ENCODE results near the gene GKAP1.
A peak's percentile ranks its signal among the peaks of the same experiment; 100 is the strongest.
"Not testable (repeated sequence)": the region's sequence is repeated elsewhere in the genome, so short reads cannot be mapped to it uniquely, and the experiment has no call there.

The GKAP1 gene

DNA sequence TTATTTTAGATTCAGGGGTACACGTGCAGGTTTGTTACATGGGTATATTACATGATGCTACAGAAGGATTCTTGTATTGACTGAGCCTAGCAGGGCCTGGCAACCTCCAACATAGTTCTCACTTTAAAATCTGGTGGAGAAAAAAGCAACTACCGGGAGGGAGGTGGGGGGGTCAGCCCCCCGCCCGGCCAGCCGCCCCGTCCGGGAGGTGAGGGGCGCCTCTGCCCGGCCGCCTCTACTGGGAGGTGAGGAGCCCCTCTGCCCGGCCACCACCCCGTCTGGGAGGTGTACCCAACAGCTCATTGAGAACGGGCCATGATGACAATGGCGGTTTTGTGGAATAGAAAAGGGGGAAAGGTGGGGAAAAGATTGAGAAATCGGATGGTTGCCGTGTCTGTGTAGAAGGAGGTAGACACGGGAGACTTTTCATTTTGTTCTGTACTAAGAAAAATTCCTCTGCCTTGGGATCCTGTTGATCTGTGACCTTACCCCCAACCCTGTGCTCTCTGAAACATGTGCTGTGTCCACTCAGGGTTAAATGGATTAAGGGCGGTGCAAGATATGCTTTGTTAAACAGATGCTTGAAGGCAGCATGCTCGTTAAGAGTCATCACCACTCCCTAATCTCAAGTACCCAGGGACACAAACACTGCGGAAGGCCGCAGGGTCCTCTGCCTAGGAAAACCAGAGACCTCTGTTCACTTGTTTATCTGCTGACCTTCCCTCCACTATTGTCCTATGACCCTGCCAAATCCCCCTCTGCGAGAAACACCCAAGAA lies 88.8 kb downstream of the GKAP1 start:
- not testable (repeated sequence) for DNase-seq

DNA sequence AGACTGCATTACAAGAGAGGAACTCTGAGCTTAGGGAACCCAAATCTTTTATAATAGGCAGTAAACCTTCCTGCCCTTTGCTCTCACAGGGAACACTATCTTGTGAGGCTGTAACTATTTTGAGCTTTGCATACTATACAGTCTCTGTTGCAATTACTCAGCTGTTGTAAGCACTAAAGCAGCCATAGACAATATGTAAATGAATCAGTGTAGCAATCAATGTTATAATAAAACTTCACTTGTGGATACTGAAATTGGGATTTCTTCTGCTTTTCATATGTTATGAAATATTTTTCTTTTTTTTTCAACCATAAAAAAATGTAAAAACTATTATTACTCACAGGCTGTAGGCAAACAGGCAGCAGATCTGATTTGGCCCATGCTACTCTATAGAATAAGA lies 93.1 kb downstream of the GKAP1 start:
- no peak for DNase-seq

DNA sequence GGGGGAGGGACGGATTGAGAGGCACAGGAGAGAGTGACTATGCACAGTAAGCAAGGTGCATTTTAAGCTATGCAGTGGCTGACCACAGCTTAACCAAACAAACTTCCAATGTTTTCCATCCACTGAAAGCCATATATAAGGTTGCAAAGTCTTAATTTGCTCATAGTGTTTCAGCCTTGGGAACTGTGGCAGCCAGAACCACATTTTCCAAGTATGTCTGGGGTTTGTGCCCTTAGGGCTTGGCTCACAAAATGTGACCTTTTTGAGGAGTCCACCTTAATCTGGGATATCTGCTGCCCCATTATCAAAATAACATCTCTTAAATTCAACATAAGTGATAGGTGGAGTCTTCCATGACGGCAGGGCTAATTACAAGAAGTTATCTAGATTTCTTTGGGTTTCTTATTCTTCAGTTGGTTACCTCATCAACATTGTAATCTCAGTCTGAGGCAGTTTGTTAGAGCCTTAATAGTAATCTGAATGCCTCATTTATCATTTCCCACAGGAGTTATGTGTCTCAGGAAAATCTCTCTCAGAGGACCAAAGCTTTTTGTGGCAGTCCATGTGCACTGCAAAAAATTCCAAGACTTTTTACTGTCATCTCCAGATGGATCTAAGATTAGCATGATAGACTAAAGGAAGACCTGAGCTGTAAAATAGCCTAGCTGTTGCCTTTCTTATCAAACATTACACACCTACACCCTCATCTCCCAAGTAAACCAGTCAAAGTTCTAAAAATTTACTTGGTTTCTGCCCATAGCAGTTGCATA lies 94.7 kb downstream of the GKAP1 start:
- no peak for DNase-seq

DNA sequence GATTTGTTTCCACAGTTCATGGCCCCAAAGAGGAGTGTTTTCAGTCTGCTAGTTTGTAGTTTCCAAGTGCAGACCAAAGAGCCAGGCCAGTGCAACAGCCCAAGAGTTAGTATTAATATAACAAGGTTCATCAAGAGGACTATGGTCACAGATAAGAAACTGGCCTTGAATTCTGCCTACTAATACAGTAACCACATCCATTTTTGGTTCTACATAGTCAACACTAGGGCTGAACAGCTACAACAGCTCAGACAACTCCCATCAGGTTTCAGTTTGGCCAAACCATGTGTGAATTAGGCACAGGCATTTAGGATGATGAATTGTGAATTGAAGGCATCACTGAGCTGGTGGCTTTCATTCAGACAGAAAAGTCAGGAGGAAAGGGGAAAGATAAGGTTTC lies 96.1 kb downstream of the GKAP1 start:
- no peak for DNase-seq

DNA sequence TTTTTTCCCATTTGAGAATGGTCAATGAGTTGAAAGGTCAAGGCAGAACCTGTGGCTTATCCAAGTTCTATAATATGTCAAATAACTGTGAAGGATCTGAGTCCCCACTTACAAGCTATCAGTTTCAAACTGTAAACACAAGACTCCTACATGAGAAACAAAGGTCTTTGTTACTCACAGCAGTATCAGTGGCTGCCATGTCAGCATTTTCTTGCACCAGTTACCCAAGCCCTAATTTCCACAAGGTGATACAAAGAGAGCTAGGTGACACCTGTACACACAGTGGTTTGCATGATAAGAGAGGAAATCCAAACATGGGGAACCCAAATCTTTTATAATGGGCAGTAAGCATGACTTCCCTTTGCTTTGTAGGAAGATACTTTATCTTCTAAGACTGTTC lies 101.8 kb downstream of the GKAP1 start:
- DNase-seq = no peak

DNA sequence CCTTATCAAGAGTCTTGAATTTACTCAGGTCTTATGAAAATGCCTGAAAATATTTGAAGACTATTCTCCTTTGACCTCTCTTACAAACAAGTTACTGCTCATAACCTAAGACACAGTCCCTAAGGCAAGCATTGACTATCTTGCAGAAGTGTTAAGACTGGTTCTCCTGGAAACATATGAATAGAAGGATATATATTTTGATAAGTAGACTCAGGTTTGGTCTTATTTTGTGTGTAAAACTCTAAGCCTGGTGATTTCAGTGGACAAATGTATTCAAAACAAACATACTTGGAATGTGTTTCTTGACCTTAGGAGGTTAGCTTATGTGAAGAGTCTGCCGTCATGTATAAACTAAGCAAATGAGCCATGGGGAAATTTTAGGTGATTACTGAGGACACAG lies 102.3 kb downstream of the GKAP1 start:
- no peak for DNase-seq

DNA sequence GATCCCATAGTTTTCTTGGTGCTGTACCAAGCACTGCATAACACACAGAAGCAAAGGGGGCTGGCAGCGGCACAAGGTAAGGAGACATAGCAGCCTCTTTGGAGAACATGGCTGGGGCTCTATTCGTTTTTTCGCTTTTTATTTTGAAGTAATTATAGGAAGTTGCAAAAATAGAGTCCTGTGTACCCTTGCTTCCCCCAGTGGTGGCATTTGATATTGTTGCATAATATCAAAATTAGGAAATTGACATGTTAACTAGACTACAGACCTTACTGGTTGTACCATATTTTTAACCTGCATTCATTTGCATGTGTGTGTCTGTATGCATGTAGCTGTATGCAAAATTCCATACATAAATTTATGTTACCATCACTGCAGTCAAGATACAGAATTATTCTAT lies 103.2 kb downstream of the GKAP1 start:
- DNase-seq = peak; percentile 63 to 73

DNA sequence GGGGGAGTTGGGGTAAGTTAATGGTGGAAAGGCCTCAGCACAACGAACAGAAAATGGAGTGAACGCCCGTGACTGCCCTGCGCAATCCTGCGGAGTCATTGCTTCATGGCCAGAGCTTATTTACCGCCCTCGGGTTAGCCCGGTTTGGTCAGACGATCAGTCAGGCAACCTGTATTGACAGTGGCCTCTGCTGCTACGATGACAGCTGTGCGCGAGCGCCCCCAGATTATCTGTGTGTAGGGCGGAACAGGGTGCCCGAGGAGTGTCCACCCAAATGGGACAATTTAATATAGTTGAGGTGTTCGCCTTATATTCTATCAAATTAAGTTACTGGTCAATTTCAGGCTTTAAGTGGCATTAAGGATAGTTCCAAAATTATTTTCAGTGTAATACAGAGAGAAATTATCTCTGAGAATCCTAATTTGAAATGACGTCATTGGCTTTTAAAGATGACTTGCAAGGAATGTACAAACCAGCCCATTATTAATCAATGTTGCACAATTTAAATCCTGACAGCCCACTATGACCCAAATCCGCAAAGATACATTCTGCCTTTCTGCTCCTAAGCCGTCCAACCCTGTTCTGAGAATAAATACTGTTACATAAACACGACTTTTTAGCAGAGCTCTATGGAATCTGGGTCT lies 108.9 kb downstream of the GKAP1 start:
- peak; percentile 84 to 91 for DNase-seq

DNA sequence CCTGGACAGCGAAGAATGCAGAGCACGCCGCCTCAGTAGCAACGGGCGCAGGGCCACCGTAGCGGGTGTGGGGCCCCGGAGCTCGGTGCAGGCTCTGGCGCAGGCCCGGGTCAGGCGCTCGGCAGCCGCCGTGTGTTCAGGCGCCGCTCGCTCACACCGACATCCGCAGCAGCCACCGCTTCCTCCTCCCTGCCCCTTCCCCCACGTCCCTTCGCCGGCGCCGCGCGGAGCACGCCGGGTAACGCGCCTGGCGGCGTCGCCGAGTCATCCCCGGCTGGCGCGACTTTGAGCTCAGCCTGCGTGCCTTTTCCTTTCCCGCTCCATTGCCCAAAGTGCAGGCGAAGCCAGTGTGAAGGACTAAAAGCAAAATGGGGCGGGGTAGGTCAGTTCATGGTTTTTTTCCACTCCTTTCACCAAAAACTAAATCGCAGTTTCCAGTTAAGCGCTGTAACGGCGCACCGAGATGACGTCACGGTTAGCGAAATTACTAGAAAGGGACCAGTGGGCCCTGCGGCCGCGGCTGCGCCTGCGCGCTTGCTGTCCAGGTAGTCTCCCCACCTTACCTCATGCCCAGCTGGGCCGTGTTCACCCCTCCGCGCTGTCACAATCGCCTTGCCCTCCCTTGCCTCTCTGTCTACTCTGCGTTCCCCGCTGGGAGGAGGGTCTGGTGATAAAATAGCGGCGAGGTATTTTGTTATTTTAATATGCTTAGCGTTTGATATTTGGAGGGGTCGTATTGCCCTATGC lies 109.6 kb downstream of the GKAP1 start, which contains the start of gene UBQLN1:
UBQLN1 (minus strand) TSS at position 191 of the 747 bp plus-strand sequence. CDS start 279 bp downstream, outside the sequence.
- DNase-seq = peak; percentile 77 to 86

DNA sequence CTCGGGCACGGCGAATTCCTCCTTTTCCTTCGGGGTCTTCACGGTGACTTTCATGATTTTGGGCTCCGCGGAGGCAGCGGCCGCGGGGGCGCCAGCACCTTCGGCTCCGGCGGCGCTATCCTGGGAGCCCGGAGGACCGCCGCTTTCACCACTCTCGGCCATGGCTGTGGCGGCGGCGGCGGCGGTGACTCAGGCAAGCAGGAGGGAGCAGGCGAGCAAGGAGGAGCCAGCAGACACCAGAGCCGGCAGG lies 110.1 kb downstream of the GKAP1 start:
- DNase-seq = peak in 1 of 2 experiments; percentile 76

DNA sequence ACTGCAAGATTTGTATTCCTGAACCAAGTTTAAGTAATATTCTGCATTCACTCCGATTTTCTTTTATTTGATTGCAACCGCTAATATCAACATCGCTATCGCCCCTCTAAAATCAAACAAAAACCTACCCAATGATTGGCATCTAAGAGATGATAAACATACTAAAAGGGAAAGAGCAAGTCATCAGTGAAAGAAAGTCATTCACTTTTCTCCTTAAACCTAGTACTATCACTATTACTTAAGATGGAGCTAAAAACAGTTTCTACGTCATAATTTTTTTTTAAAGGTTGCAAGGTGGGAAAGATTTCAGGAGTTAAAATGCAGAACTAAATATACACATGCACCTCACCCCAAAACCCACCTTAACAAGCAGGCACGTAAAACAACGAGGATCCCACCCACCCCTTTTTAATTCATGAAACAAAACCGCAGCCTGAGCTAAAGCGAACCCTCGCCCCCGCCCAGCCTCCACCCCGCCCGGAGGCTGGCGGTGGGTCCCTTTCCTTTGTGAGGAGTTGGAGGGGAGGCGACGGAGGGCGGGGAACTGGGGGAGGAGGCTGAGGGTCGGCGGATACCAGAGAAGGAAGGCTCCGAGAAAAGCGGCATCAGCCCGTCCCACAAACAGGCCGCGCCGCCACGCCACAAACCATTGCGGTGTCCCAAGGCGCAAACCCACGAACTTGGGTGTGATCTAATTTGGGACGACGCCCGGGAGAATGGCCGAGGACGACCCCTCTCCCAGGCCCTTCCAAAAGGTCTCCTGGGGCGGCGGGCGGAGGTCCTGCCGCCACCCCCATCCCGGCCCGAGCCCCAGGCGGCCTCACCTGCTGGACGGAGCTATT lies 110.7 kb downstream of the GKAP1 start:
- DNase-seq = no peak

DNA sequence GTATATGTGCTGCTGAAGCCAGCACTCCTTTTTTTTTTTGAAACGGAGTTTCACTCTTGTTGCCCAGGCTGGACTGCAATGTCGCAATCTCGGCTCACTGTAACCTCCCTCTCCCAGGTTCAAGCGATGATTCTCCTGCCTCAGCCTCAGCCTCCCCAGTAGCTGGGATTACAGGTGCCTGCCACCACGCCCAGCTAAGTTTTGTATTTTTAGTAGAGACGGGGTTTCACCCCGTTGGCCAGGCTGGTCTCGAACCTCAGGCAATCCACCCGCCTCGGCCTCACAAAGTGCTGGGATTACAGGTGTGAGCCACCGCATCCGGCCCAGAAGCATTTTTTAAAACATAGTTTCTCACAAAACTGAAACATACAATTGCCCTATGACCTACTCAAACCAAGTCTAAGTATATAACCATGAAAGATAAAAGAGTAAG lies 112.3 kb downstream of the GKAP1 start:
- DNase-seq = not testable (repeated sequence)

DNA sequence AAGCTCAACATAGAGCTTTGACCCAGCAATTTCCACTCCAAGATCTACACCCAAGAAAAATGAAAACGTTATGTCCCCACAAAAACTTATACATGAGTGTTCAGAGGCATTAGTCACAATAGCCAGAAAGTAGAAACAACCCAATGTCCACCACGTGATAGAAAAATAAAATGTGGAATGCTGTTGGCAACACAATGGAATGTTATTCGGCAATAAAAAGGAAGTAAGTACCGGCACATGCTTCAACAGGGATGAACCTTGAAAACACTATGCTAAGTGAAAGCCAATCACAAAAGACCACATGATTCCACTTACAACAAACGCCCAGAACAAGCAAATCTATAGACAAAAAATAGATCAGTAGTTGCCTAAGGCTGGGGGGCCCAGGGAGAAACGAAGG lies 115.8 kb downstream of the GKAP1 start:
- DNase-seq = no peak

DNA sequence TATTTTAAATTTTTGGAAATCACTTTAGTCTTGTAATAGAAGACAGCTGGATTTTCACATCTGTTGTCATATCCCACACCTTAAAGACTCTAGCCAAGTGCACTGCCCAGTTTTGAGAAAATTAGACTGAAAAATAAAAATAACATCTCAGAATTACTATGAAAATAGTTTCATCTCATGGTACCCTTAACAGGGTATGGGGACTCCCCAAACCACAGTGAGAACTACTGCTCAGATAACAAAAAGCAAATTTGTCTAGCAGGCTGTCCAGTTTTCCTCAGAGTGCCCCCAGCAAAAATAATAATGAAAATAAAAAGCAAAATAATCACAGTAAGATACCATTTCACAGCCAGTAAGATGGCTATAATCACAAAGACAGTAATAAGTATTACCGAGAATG lies 116.3 kb downstream of the GKAP1 start:
- no peak for DNase-seq

DNA sequence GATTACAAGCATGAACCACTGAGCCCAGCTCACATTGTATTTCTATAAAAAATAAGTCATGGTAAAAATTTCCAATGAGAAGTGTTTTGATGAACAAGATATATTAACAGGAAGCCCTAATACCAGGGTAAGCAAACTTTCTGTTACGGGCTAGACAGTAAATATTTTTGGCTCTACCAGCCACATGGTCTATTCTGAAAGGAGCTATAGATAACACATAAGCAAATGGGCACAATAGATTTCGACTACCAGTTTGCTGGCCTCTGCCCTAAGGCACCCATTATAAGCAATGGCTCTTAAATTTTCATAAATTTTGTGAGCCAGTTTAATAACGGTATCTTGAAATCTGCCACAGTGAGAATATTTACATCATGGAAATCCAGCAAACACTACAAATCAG lies 118.0 kb downstream of the GKAP1 start:
- DNase-seq = no peak

DNA sequence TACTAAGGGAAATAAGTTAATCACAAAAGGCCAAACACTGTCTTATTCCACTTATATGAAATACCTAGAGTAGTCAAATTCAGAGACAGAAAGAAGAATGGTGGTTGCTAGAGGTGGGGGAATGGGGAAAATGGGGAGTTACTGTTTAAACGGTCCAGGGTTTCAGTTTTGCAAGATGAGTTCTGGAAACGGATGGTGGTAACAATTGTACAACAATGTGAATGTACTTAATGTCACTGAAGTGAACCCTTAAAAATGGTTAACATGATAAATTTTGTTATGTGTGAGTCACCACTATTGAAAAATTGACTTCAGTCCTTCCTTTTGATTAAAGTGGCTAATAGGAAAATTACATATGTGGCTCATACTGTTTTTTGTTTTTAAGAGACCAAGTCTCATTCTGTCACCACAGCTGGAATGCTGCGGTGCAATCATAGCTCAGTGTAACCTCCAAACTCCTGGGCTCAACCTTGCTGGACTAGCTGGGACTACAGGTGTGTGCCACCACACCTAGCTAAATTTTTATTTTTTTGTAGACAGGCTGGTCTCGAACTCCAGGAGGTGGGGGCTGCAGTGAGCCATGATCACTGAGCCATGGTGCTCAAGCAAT lies 118.5 kb downstream of the GKAP1 start:
- no peak for DNase-seq

DNA sequence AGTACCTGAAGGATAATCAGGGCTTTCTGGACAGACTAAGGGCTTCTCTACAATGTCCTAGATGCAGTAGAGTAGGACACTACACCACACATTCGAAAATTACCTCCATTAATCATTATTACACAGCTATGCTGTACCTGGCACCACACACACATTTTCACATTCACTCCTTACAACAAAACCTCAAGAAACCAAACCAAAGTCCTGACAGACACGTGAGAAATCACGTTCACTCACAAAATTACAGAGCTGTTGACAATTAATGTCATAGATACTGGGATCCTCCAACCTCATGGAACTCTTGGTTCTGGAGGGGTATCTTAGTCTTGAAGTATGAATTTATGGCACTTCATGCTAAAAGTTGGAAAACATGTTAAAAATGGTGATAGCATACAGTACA lies 126.1 kb downstream of the GKAP1 start:
- DNase-seq = no peak
